IPS-18a (cell line): ENCODE results near the gene KIZ.
A peak's percentile ranks its signal among the peaks of the same experiment; 100 is the strongest.

ENCODE experiments used
- H3K27ac ChIP-seq: one replicate; pipeline ENCODE4 v1.5.1; 2013; ENCODE audit warnings: low read length
- H3K27me3 ChIP-seq: one replicate; pipeline ENCODE4 v1.6.1; 2013; ENCODE audit warnings: mild to moderate bottlenecking, low read length; ENCODE audit not compliant: control insufficient read depth, insufficient read depth
- H3K36me3 ChIP-seq: one replicate; pipeline ENCODE4 v1.6.1; 2013; ENCODE audit warnings: low read depth, low read length; ENCODE audit not compliant: control insufficient read depth
- H3K4me1 ChIP-seq: one replicate; pipeline ENCODE4 v1.6.1; 2013; ENCODE audit warnings: low read depth, low read length; ENCODE audit not compliant: control insufficient read depth
- H3K4me3 ChIP-seq: one replicate; pipeline ENCODE4 v1.5.1; 2013; ENCODE audit warnings: low read length
- H3K9ac ChIP-seq: one replicate; pipeline ENCODE4 v1.6.1; 2013; ENCODE audit warnings: mild to moderate bottlenecking, low read length, moderate library complexity
- H3K9me3 ChIP-seq: one replicate; pipeline ENCODE4 v1.6.1; 2013; ENCODE audit warnings: low read depth, low read length; ENCODE audit not compliant: control insufficient read depth

KIZ gene

DNA sequence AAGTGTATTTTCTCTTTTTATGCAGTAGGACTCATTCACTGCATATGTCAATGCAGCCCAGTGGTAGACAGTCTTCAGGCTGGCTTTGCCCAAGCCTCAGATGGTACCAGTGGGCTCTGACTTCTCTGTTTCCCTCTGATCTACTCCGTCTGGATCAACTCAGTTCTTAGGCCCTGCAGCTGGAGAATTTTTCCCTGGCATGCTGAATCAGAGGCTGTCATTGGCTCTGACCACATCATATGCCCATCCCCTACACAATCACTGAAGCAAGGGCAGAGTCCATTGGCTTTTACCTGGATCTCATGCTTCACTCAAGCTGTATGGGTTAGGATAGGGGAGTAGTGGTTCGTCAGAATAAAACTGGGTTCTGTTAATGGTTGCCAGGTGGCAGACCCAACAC lies 57.8 kb downstream of the KIZ start:
- Histone ChIP-seq H3K36me3 (no peaks in the 10 kb centered on the region), H3K27me3 (no peaks in the 10 kb centered on the region), H3K9me3 (no peaks in the 10 kb centered on the region), H3K4me3 (no peak overlapping the region), H3K4me1 (peaks cover 23% of the 10 kb centered on the region), H3K27ac (no peak overlapping the region), H3K9ac (no peak overlapping the region)

DNA sequence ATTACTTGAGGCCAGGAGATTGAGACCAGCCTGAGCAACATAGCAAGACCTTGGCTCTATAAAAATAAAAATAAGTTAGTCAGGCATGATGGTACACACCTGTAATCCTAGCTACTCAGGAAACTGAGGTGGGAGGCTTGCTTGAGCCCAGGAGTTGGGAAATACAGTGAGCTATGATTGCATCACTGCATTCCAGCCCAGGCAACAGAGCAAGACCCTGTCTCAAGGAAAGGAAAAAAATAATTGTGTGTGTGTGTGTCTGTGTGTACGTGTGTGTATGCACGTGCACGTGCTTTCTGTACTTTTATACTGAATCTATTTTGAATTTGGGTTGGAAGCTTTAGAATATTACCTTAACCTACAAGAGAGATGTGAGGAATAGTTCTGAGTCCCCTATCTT lies 58.9 kb downstream of the KIZ start:
- Histone ChIP-seq H3K27ac (no peak overlapping the region), H3K9ac (no peak overlapping the region), H3K36me3 (no peaks in the 10 kb centered on the region), H3K4me3 (no peak overlapping the region), H3K9me3 (no peaks in the 10 kb centered on the region), H3K4me1 (peaks cover 25% of the 10 kb centered on the region), H3K27me3 (no peaks in the 10 kb centered on the region)

DNA sequence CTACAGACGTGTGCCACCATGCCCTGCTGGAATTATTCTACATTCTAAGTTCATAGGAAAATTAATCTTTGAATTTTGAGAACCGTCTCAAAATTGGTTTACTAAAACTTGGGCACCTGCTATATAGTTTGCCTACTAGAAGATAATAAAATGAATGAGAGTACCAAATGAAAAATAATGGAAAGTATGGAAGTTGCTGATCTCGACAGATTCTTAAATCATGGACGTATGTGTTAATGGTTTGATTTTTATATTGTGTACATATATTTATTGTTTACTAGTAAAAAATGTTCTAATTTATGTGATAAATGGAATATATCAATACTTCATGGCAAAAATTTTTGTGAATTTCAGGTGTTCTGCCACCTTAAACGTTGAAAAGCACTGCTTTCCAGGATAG lies 60.0 kb downstream of the KIZ start:
- H3K4me1 ChIP-seq: peaks cover 21% of the 10 kb centered on the region
- no peaks in the 10 kb centered on the region for H3K27me3 ChIP-seq
- H3K4me3 ChIP-seq: no peak overlapping the region
- no peaks in the 10 kb centered on the region for H3K36me3 ChIP-seq
- H3K27ac ChIP-seq: no peak overlapping the region
- no peaks in the 10 kb centered on the region for H3K9me3 ChIP-seq
- H3K9ac ChIP-seq: no peak overlapping the region

DNA sequence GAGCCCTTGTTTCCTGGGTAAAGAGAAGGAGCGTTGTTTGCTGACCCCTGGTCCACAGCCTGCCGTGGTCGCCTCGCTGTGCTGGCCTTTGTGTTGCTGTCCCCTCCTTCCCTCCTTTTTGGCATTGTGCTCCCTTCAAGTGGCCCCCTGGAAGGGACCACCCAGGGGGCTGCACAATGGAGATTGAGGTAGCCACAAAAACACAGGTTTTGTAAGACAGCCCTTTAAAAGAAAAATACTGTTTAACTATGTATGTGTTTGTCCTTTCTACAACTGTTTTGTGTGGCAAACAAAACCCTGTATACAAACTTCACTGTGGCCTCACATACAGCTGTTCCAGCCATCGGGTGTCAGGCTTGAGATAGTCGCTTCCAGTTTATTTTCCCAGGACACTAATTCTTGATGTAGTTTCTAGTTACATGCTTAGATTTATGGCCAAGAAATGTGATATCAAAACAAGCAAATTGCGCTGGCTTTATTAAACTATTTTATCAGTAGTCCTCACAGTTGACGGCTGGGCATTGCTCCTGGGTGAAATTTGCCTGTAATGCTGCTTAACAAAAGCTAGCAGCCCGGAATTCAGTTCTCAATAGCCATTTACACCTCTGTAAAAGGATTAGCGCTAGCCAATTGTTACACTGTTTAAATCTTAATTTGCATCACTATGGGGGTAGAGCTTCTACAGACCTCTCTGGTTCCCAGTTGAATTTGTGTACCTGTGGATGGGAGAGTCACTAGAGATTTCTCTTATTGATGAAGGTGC lies 64.1 kb downstream of the KIZ start:
- Histone ChIP-seq H3K27me3 (no peaks in the 10 kb centered on the region), H3K9me3 (no peaks in the 10 kb centered on the region), H3K36me3 (no peaks in the 10 kb centered on the region), H3K9ac (peak overlapping the region; percentile 84), H3K4me3 (peak overlapping the region; percentile 62), H3K27ac (peak overlapping the region; percentile 90), H3K4me1 (peaks cover 46% of the 10 kb centered on the region)

DNA sequence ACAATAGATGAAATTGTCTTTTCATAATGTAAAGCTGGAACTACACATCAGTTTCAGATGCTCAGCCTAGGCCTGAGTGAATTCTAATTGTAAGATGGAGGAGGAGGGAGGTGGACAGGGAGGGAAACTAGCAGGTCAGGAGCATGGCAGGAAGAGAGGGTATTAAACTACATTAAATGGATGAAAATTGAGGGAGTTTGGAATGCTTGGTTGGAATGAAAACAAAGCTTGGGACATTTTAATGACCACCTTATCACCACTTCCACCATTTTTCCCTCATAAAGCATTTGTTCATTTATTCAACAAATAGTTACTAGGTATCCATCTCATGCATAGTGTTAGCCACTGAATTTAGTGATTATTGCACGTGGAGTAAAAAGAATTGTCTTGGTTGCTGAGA lies 65.0 kb downstream of the KIZ start:
- H3K27ac ChIP-seq: peak overlapping the region; percentile 90
- no peaks in the 10 kb centered on the region for H3K27me3 ChIP-seq
- peak overlapping the region; percentile 84 for H3K9ac ChIP-seq
- no peaks in the 10 kb centered on the region for H3K9me3 ChIP-seq
- no peaks in the 10 kb centered on the region for H3K36me3 ChIP-seq
- peaks cover 46% of the 10 kb centered on the region for H3K4me1 ChIP-seq
- H3K4me3 ChIP-seq: peak overlapping the region; percentile 62

DNA sequence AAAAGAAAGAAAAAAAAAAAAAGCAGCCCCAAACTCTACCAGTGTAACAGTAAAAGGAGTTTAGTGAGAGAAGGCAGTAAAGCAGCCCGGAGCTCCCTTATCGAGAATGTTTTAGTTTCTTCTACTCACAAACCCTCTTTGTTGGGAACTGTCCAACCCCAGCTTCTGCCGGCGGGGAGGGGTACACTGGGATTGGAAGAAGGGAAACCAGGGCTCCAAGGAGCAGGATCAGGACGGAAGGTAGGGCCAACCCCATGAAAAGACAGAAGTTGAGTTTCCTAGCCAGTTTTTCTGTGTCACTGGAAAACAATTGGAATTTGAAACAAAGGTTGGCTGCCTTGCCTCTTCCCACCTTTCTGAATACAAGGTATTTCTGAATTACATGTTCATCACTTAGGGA lies 66.0 kb downstream of the KIZ start:
- peak overlapping the region; percentile 84 for H3K9ac ChIP-seq
- peak overlapping the region; percentile 90 for H3K27ac ChIP-seq
- H3K4me1 ChIP-seq: peaks cover 46% of the 10 kb centered on the region
- no peaks in the 10 kb centered on the region for H3K36me3 ChIP-seq
- peak overlapping the region; percentile 62 for H3K4me3 ChIP-seq
- H3K9me3 ChIP-seq: no peaks in the 10 kb centered on the region
- H3K27me3 ChIP-seq: no peaks in the 10 kb centered on the region

DNA sequence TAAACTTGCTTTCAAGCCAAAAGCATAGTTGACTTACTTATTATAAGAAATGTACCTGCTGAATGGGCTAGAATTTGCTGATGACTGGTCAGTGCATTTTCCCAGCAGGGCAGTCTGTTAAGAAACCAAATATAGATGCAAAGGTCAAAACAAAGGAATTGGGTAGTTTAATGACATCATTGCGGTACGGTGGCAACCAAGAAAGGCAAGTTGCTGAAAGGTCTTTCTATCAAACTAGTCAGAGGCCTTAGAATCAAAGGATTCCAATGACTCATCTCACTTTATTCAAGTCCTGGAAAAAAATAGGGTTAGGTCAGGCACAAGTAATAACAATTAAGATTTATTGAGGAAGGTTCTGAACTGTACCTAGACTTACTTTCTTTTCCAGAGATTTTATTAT lies 76.4 kb downstream of the KIZ start:
- no peak overlapping the region for H3K4me3 ChIP-seq
- no peak overlapping the region for H3K9ac ChIP-seq
- H3K27ac ChIP-seq: no peak overlapping the region
- H3K36me3 ChIP-seq: no peaks in the 10 kb centered on the region
- peaks cover 15% of the 10 kb centered on the region for H3K4me1 ChIP-seq
- H3K9me3 ChIP-seq: no peaks in the 10 kb centered on the region
- H3K27me3 ChIP-seq: no peaks in the 10 kb centered on the region

DNA sequence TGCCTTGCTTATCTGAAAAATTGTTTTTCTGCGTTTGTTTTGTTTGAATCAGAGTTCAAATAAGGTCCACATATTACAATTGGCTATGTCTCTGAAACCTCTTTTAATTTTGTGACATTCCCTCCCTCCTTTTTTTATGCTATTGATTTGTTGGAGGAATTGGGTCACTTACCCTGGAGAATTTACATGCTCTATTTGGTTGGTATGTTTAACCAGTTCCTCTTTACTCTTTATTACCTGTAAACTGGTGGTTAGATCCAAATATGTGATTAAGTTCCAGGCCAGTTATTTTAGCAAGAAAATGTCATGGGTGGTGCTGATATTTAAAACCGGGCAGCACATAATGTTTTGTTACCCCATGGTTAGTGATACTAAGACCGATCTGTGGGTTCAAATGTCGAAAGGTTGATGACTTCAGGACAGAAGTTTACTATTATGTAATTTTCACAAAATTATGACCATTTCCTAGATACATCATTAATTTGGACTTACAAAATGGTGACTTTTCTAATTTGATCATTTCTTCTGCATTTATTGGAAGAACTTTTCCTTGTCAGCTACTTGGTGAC lies 77.3 kb downstream of the KIZ start:
- Histone ChIP-seq H3K9me3 (no peaks in the 10 kb centered on the region), H3K36me3 (no peaks in the 10 kb centered on the region), H3K4me1 (peaks cover 10% of the 10 kb centered on the region), H3K27me3 (no peaks in the 10 kb centered on the region), H3K4me3 (no peak overlapping the region), H3K27ac (no peak overlapping the region), H3K9ac (no peak overlapping the region)

DNA sequence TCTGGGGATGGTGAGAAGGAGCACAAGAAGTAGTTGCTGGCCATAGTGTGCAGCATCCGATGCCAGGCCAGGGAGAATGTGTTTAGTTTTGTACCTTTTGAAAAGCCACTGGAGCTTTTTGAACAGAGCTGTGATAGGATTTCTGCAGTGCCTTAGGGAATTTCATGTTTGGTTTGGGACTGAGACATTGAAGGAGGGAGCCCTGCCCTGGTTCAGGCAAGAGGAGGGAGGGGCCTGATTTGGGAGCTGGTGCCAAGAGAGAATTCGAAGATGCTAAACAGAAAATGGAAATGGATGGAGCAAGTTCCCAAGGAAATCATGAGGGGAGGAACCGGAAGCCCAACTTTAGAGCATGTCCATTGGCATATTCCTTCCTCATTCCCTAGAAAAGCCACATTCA lies 80.7 kb downstream of the KIZ start:
- Histone ChIP-seq H3K36me3 (no peaks in the 10 kb centered on the region), H3K9ac (no peak overlapping the region), H3K4me3 (no peak overlapping the region), H3K4me1 (peaks cover 16% of the 10 kb centered on the region), H3K9me3 (no peaks in the 10 kb centered on the region), H3K27ac (no peak overlapping the region), H3K27me3 (no peaks in the 10 kb centered on the region)

DNA sequence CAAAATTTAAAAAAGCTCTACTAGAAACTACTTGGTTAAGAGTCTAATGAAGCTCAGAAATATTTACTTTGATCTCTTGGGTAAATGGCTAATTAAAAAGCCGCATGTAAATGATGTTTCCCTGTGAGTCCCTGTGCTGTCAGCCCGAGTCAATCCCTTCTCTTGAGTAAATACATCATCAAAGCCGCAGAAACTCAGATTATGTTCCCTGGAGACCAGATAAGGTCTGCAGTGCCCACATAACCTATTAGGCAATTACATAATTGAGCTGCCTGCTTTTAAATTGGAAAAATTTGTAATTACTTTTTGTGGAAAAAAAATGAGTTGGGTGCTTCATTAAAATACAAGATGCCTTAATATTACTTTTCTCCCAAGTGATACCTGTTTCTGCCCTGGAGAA lies 83.1 kb downstream of the KIZ start:
- Histone ChIP-seq H3K27ac (no peak overlapping the region), H3K27me3 (no peaks in the 10 kb centered on the region), H3K4me1 (peaks cover 19% of the 10 kb centered on the region), H3K36me3 (no peaks in the 10 kb centered on the region), H3K9me3 (no peaks in the 10 kb centered on the region), H3K9ac (no peak overlapping the region), H3K4me3 (no peak overlapping the region)

DNA sequence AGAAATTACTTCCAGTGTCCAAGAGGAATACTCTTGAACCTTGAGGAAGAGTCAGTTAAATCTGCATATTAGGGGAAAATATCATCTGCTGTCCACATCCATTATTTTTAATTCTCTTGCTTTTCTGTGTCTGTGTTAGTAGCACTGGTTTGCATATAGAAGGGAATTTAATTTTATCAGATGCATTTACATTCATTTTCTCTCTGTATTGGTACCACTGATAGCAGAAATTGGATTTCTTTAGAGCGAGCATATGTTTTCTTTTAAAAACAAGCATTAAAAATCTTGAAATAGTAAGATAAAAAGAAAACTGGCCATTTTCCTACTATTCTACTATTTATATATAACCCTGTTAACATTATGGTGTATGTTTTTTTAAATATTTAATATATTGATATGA lies 83.8 kb downstream of the KIZ start:
- no peak overlapping the region for H3K27ac ChIP-seq
- H3K4me3 ChIP-seq: no peak overlapping the region
- H3K36me3 ChIP-seq: no peaks in the 10 kb centered on the region
- H3K27me3 ChIP-seq: no peaks in the 10 kb centered on the region
- H3K4me1 ChIP-seq: peaks cover 23% of the 10 kb centered on the region
- no peak overlapping the region for H3K9ac ChIP-seq
- no peaks in the 10 kb centered on the region for H3K9me3 ChIP-seq

DNA sequence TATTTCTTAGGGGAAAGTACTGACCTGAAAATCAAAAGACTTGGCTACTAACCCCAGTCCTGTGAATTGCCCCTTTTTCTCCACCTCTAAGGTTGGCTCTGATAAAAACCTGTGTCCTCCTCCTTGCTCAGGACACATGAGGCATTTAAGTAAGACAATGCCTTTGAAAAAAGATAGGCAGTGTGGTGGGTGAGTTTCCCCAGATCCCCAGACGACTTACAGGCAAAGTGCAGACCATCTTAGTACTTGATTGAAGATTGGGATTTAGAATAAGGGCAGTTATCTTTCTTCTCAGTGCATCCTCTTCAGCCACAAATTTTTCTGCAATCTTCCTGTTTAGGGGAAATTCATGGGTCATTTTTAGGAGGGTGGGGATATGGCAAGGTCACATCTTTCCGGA lies 87.8 kb downstream of the KIZ start:
- Histone ChIP-seq H3K4me1 (peaks cover 50% of the 10 kb centered on the region), H3K9ac (no peak overlapping the region), H3K27me3 (no peaks in the 10 kb centered on the region), H3K27ac (no peak overlapping the region), H3K4me3 (no peak overlapping the region), H3K36me3 (no peaks in the 10 kb centered on the region), H3K9me3 (no peaks in the 10 kb centered on the region)
